Measurements from ENCODE around the gene CGN. TPM values are rescaled to one million over a fixed set of nuclear protein-coding genes. Genes with fewer than 3 reads are reported as not detected.

The CGN gene
- total and polyA plus RNA-seq, 2 of the 13 experiments (the other 11 are each of a cell fraction or from before 2014, with no cell fraction given): 0.75 to 0.81 TPM

DNA sequence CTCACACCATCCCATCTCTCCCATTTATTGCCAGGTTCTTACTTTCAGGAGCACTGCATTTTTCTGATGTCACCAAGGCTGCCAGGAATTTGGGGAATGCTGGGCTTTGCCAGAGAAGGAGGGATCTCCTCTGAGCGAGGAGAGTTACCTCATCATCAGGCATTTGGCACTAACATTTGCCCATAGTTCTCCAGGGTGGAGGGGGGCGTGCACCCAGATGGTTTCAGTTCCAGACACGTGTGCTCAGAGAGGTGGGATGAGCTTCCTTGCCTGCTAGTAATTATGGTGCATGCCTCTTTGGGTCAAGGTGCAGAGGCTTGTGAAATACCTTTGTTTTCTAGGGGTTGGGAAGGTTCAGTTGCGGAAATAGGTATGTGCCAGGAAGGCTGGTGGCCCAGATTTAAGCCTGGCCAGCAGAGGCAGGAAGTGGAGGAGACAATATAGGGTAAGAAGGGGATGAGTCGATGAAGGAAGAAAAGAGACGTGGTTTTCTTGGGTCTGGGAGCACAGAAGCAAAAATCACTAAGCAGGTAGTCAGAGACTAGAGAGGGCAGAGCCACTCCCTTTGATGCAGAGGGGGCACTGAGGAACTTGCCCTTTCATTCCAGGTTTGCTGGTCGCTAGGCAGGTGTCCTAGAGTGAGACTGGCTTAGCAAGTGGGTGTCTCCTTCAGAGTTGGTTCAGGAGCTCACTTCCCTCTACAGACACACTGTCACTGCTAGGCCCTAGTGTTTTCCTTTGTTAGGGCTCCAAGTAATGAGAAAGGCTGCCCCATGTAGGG lies 36.1 kb downstream of the CGN start (continued):
- TF ChIP-seq SOX6 (IDR thresholded peaks at IDR 0.05) (no peak), SOX6 (CRISPR knock-in tag; IDR thresholded peaks at IDR 0.05) (peak; percentile 96), MYC (CRISPR knock-in tag; IDR thresholded peaks at IDR 0.05; ENCODE audit: borderline replicate concordance) (peak; percentile 93), RFX1 (IDR thresholded peaks at IDR 0.05) (no peak), NONO (IDR thresholded peaks at IDR 0.05) (no peak), NONO (CRISPR knock-in tag; conservative IDR thresholded peaks at IDR 0.05) (peak; percentile 54; the same call in 1 of the 2 replicates), PHF20 (CRISPR knock-in tag; IDR thresholded peaks at IDR 0.05) (no peak), RFXAP (CRISPR knock-in tag; IDR thresholded peaks at IDR 0.05; ENCODE audit: borderline replicate concordance) (peak; percentile 54; the same call in 1 of the 2 replicates), ZNF234 (CRISPR knock-in tag; conservative IDR thresholded peaks at IDR 0.05) (no peak), REXO4 (CRISPR knock-in tag; IDR thresholded peaks at IDR 0.05; ENCODE audit: borderline replicate concordance) (no peak), KLF15 (CRISPR knock-in tag; IDR thresholded peaks at IDR 0.05; ENCODE audit: borderline replicate concordance) (no peak), ZNF180 (CRISPR knock-in tag; IDR thresholded peaks at IDR 0.05; ENCODE audit: borderline replicate concordance, low read depth) (no peak), ZNF552 (CRISPR knock-in tag; IDR thresholded peaks at IDR 0.05; ENCODE audit: borderline replicate concordance) (no peak), PHF5A (CRISPR knock-in tag; IDR thresholded peaks at IDR 0.05; ENCODE audit: low read depth, unreplicated experiment) (peak; percentile 55), KDM3A (CRISPR knock-in tag; IDR thresholded peaks at IDR 0.05; ENCODE audit: low read depth) (no peak), SP2 (CRISPR knock-in tag; IDR thresholded peaks at IDR 0.05) (0 out of 2 replicates have a peak, but pooled peaks have one; percentile 10), ZNF616 (CRISPR knock-in tag; IDR thresholded peaks at IDR 0.05; ENCODE audit: low read depth) (peak; percentile 64; the same call in 1 of the 2 replicates)
- TF ChIP-seq, protein P1, sequence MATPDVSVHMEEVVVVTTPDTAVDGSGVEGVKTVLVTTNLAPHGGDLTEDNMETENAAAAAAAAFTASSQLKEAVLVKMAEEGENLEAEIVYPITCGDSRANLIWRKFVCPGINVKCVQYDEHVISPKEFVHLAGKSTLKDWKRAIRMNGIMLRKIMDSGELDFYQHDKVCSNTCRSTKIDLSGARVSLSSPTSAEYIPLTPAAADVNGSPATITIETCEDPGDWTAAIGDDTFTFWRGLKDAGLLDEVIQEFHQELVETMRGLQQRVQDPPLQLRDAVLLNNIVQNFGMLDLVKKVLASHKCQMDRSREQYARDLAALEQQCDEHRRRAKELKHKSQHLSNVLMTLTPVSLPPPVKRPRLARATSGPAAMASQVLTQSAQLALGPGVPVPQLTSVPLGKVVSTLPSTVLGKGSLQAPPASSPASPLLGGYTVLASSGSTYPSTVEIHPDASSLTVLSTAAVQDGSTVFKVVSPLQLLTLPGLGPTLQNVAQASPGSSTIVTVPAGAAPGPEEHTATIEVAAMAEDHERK (CRISPR knock-in tag; IDR thresholded peaks at IDR 0.05; ENCODE audit: low read depth): no peak
- TF ChIP-seq, protein P2, sequence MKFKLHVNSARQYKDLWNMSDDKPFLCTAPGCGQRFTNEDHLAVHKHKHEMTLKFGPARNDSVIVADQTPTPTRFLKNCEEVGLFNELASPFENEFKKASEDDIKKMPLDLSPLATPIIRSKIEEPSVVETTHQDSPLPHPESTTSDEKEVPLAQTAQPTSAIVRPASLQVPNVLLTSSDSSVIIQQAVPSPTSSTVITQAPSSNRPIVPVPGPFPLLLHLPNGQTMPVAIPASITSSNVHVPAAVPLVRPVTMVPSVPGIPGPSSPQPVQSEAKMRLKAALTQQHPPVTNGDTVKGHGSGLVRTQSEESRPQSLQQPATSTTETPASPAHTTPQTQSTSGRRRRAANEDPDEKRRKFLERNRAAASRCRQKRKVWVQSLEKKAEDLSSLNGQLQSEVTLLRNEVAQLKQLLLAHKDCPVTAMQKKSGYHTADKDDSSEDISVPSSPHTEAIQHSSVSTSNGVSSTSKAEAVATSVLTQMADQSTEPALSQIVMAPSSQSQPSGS (CRISPR knock-in tag; IDR thresholded peaks at IDR 0.05): peak; percentile 95
- TF ChIP-seq, protein P3, sequence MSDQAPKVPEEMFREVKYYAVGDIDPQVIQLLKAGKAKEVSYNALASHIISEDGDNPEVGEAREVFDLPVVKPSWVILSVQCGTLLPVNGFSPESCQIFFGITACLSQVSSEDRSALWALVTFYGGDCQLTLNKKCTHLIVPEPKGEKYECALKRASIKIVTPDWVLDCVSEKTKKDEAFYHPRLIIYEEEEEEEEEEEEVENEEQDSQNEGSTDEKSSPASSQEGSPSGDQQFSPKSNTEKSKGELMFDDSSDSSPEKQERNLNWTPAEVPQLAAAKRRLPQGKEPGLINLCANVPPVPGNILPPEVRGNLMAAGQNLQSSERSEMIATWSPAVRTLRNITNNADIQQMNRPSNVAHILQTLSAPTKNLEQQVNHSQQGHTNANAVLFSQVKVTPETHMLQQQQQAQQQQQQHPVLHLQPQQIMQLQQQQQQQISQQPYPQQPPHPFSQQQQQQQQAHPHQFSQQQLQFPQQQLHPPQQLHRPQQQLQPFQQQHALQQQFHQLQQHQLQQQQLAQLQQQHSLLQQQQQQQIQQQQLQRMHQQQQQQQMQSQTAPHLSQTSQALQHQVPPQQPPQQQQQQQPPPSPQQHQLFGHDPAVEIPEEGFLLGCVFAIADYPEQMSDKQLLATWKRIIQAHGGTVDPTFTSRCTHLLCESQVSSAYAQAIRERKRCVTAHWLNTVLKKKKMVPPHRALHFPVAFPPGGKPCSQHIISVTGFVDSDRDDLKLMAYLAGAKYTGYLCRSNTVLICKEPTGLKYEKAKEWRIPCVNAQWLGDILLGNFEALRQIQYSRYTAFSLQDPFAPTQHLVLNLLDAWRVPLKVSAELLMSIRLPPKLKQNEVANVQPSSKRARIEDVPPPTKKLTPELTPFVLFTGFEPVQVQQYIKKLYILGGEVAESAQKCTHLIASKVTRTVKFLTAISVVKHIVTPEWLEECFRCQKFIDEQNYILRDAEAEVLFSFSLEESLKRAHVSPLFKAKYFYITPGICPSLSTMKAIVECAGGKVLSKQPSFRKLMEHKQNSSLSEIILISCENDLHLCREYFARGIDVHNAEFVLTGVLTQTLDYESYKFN (CRISPR knock-in tag; conservative IDR thresholded peaks at IDR 0.05): peak; percentile 87
